HG03457 (cell line): Measurements from ENCODE around the gene UVSSA.

Experiments used
- ATAC-seq: cut with Tn5 transposase; IDR thresholded peaks from one replicate; pipeline ENCODE4 v1.9.1; 2021; ENCODE audit warnings: moderate number of reproducible peaks; ENCODE audit not compliant: unreplicated experiment

Gene UVSSA

DNA sequence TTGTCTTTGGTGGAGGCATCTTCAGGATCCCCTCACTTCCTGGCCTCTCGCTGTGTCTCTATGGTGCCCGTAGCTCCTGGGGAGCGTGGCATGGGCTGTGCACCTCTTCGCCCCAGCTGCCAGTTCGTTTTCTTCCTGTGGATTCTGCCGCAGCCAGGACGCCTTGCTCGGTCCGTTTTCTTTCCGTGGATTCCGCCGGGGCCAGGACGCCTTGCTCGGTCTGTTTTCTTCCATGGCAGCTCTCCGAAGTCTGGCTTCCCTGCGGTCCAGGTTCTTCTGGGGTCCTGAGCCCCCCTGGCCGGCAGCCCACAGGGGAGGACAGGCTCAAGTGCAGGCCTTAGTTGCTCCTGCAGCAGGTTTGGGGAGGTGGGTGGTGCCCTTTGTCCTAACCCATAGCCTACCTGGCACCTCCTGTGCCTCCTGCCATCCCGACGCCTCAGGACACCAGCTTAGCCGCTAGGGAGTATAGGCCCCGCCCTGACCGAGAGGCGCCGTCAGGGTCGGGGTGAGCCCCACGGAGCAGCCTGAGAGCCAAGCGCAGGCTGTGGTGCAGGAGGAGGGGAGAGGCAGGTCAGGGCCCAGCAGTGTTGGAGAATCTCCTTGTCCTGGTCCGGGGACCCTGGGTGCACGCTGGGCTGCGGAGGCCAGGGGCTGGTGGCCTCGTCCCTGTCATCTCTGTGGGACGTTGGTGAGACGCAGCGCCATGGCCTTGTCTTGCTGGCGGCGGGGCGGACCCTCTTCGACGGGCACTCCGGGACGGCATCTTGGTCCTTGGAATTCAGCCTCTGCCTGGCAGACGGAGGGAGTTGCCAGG lies 27.1 kb downstream of the UVSSA start:
- ATAC-seq: no peak

GRCh38 chr4:1374706-1375045 lies 27.7 kb downstream of the UVSSA start:
- ATAC-seq: no peak

GRCh38 chr4:1375051-1375721 lies 28.2 kb downstream of the UVSSA start:
- no peak for ATAC-seq

- no peak for ATAC-seq
Measured at GRCh38 chr4:1375761-1376322, 28.8 kb downstream of the UVSSA start.

- no peak for ATAC-seq
Measured at GRCh38 chr4:1376391-1376840, 29.4 kb downstream of the UVSSA start.

DNA sequence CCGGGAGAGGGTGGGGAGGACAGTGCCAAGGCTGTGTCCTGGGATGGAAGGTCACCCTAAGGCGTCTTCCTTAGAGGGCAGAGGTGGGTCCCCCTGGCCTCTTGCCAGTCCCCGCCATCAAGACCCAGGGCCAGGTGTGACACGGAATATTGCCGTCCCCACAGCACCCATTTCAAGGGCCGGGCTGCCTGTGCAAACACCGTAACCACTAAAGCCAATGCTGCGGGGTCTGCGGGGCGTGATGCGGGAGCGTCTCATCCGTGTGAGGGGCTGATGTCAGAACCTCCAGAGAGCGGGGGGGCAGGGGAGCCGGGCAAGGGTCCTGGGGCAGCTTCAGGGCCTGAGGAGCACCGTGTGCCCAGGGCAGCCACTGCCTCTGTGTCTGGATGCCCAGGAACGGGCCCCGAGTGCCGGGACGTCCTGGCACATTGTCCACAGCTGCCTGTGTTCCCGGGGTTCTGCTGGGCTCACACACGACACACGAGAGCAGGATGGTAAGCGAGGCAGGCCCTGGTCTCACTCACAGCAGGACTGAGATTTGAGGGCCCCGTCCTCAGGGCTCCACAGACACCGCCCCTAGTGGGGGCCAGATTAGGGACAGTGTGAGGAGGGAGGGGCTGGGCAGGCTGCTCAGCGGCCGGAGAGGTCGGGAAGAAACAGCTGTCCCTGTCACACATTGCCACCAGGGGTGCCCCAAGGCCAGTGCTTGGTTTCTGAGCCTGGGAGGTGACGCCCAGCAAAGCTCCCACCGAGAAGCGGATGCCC lies 30.0 kb downstream of the UVSSA start:
- no peak for ATAC-seq

DNA sequence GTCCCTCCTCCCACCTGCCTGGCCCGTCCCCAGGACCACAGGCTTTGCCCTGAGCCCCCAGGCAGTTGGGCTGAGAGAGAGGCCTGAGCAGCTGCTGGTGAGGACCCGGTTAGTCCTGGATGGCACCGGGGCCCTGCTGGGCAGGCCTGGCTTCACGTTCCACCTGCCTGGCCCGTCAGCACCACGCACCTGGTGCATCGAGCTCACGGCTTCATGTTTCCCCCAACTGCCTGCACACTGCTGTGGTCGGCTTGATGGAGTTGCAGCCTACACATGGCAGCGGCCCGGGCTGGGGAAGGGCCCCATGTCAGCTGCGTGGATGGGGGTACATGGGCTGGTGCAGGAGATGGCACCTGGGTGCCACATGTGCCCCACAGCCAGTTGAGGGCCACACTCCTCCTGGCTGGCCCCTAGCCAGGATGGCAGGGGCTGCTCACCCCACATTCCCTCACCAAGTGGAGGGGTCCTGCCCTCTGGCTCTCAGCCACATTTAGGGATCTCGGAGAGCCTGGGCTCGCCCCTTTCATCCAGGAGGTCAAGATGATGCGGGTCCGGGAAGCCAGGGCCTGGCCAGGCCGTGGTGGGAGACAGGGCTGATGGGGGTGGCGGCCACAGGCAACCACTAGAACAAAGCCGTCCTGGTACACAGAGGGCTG lies 30.7 kb downstream of the UVSSA start:
- no peak for ATAC-seq

- no peak for ATAC-seq
Measured at GRCh38 chr4:1378559-1379231, 31.7 kb downstream of the UVSSA start.

GRCh38 chr4:1379351-1379781 lies 32.4 kb downstream of the UVSSA start:
- no peak for ATAC-seq

GRCh38 chr4:1379801-1380331 lies 32.9 kb downstream of the UVSSA start:
- no peak for ATAC-seq

- ATAC-seq: no peak
Measured at GRCh38 chr4:1380368-1381151, 33.6 kb downstream of the UVSSA start.

- no peak for ATAC-seq
Measured at GRCh38 chr4:1381181-1381621, 34.2 kb downstream of the UVSSA start.

DNA sequence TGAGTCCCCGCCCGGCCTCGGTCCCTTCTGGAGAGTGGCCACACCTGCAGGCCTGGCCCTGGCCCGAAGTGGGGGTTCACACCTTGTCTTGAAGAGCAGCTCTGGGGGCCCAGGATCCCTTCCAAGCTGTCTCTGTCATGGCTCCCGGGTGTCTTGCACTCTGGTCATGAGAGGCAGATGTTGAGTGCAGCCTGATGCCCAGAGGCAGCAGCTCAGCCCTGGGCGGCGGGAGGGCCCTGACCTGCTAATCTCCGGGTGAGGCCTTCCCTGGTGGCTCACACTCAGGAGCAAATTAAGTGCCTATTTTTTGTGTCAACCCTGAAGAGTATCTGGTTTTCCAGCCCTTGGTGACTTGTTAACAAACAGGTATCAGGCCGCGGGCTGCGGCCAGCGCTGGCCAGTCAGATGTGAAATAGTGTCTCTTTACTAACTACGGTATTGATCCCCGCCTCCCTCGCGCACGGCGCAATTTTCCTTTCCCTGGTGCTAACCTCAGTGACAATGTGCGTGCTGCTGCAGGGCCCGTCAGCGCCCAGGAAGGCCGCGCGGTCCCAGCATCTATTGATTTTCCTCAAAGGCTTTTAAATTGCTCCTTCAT lies 35.0 kb downstream of the UVSSA start:
- ATAC-seq: no peak

DNA sequence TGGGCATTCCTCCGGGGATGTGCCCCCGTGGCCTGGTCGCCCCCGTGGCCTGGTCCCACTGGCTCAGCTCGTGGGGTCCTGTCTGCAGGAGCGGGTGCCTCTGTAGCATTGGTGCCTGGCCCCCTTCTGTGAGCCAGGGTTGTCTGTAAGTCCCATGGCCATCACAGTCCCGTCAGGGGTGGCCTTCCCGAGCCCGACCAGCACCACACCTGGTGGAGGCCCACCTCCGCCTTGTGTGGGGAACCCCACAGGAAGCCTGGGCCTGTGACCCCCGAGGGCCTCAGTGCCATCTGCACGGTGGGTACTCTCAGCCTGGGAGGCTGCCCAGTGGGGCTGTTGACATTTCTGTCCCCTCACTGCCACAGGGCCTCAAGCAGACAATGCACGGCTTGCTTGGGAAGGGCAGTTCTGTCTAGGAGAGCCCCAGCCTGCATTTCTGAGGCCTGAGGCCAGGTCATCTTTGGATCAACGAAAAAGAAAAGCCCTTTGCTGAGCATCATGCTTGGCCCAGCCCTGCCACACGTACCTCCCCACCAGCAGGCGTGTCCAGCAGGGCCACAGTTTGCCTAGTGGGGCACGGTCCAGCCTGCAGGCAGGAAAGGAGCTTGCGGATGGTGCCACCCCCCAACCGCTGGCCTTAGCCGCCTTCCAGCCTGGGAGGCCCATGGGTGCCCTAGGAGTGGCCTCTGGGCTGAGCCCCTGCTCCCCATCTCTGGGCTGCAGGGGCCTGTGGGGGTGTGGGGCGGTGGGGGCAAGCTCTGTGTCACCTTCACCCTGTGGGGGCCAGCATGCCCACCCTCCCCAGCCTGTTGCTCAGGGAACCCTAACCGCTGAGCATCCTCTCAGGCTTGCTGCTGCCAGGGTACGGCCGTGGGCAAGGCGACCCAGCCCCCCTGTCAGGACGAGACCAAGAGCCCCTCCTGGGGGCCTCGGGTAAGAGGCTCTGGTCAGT lies 36.0 kb downstream of the UVSSA start:
- ATAC-seq: no peak

DNA sequence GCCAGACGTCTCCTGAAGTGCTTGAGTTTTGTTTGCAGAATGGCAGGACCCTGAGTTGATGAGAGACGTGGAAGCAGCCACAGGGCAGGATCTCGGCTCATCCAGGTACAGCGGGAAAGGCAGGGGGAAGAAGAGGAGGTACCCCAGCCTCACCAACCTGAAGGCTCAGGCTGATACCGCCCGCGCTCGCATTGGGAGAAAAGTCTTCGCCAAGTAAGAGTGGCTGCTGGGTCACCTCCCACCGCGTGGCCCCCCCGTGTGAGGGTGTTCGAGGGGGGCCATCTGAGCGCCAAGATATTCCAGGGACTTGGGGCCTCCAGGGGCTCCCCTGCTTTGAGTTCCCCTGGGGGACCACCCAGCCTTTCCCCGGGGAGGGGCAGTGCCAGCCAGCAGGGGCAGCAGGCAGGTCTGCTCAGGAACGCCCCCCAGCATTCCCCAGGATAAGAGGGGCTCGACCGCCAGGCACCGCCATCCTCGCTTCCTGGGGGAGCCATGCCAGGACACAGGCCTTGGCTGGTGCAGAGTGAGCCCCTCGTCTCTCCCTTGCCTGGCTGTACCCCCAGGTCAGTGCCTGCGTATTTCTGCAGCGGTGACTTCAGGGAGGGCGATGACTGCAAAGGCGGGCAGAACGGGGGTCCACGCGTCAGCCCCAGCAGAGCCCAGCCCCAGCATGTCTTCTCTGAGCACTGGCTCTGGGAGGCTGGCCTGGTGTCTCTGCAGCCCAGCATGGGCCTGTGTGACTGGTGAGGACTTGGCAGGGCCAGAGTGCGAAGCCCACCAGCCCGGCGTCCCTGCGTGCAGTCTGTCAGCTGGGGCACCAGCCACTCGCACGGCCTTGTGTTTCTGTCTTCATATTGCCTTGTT lies 37.0 kb downstream of the UVSSA start:
- no peak for ATAC-seq

DNA sequence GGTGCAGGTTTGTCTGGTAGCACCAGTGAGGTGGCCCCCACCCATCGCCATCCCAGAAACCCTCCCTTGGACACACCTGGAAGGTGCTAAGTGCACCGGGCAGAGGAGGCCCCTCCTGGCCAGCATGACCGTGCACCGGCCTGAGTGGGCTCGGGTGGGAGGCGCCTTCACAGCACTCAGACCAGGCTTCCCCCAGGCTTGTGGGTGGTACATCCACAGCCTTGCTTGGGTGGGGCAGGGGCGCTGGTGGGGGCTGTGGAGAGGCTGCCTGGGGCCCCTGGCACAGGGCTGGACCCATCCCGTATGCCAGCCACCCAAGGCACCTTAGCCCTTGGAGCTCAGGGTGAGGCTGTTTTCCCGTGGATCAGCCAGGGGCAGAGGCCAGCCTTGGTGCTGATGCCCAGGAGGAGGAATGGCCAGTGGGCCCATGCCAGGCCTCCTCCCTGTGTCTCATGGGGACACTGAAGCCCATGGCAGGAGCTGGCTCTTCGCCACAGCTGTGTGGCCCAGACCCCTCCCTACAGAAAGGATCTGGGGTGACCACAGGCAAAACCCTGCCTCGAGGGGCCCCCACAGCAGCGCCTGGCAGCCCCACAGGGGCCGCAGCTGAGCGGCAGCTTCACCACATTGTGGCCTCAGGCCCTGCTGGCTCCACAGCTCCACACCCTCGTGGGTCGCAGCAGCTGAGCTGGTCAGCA lies 37.8 kb downstream of the UVSSA start:
- ATAC-seq: no peak
